IPS-20b (cell line): Measurements from ENCODE around the gene GLB1L.

Source experiments
- H3K27ac ChIP-seq: one replicate; pipeline ENCODE4 v1.5.1; 2013; ENCODE audit warnings: low read length
- H3K27me3 ChIP-seq: 2 replicates; pipeline ENCODE4 v1.6.1; 2013; ENCODE audit warnings: mild to moderate bottlenecking, low read length, inconsistent platforms; ENCODE audit not compliant: insufficient read depth
- H3K36me3 ChIP-seq: 2 replicates; pipeline ENCODE4 v1.6.1; 2013; ENCODE audit warnings: low read depth, mild to moderate bottlenecking, inconsistent platforms, low read length, moderate library complexity; ENCODE audit not compliant: insufficient read depth
- H3K4me1 ChIP-seq: 2 replicates; pipeline ENCODE4 v1.6.1; 2013; ENCODE audit warnings: mild to moderate bottlenecking, control low read depth, inconsistent platforms, low read length, moderate library complexity; ENCODE audit not compliant: insufficient read depth
- H3K4me3 ChIP-seq: 2 replicates; pipeline ENCODE4 v1.5.1; 2013; ENCODE audit warnings: mild to moderate bottlenecking, low read length, inconsistent platforms
- H3K9ac ChIP-seq: 2 replicates; pipeline ENCODE4 v1.6.1; 2013; ENCODE audit warnings: low read depth, mild to moderate bottlenecking, inconsistent platforms, low read length, moderate library complexity
- H3K9me3 ChIP-seq: 2 replicates; pipeline ENCODE4 v1.6.1; 2013; ENCODE audit warnings: mild to moderate bottlenecking, low read depth, low read length, inconsistent platforms; ENCODE audit not compliant: insufficient read depth

Gene GLB1L

GRCh38 chr2:219229305-219230058, 15.8 kb downstream of the GLB1L start, which contains the start of the genes ANKZF1 and ATG9A:
Gene ANKZF1 (plus strand): TSS chr2:219229806. CDS start chr2:219230258, 452 bp downstream.
Gene ATG9A (minus strand): TSS chr2:219229636. CDS start chr2:219228024, 1,612 bp downstream.
- peak within 1 kb of the TSS; percentile 91 for H3K9ac ChIP-seq
- H3K4me3 ChIP-seq = peak within 1 kb of the TSS; percentile 97
- H3K27ac ChIP-seq = peak within 1 kb of the TSS; percentile 74
- peaks cover 44% of the 10 kb centered on the region for H3K36me3 ChIP-seq
- peaks cover 6% of the 10 kb centered on the region; the same call in 1 of the 2 replicates for H3K4me1 ChIP-seq
- no peaks in the 10 kb centered on the region for H3K27me3 ChIP-seq
- H3K9me3 ChIP-seq = no peaks in the 10 kb centered on the region

- H3K4me3 ChIP-seq = peak overlapping the region; percentile 97
- no peak overlapping the region for H3K27ac ChIP-seq
- H3K9me3 ChIP-seq = no peaks in the 10 kb centered on the region
- H3K36me3 ChIP-seq = peaks cover 44% of the 10 kb centered on the region
- H3K4me1 ChIP-seq = peaks cover 6% of the 10 kb centered on the region; the same call in 1 of the 2 replicates
- H3K9ac ChIP-seq = peak overlapping the region; percentile 90
- no peaks in the 10 kb centered on the region for H3K27me3 ChIP-seq
These were observed 16.3 kb downstream of the GLB1L start for GRCh38 chr2:219228911-219229304.

GRCh38 chr2:219228041-219228910, 17.0 kb downstream of the GLB1L start:
- peak overlapping the region; percentile 97 for H3K4me3 ChIP-seq
- no peak overlapping the region for H3K27ac ChIP-seq
- peaks cover 44% of the 10 kb centered on the region for H3K36me3 ChIP-seq
- H3K9ac ChIP-seq = peak overlapping the region; percentile 90
- H3K9me3 ChIP-seq = no peaks in the 10 kb centered on the region
- H3K27me3 ChIP-seq = no peaks in the 10 kb centered on the region
- peaks cover 6% of the 10 kb centered on the region; the same call in 1 of the 2 replicates for H3K4me1 ChIP-seq

GRCh38 chr2:219225350-219225749, 19.9 kb downstream of the GLB1L start:
- Histone ChIP-seq H3K36me3 (peaks cover 46% of the 10 kb centered on the region), H3K9ac (no peak overlapping the region), H3K27ac (no peak overlapping the region), H3K4me1 (peaks cover 6% of the 10 kb centered on the region; the same call in 1 of the 2 replicates), H3K9me3 (no peaks in the 10 kb centered on the region), H3K4me3 (no peak overlapping the region), H3K27me3 (no peaks in the 10 kb centered on the region)

- Histone ChIP-seq H3K27me3 (no peaks in the 10 kb centered on the region), H3K36me3 (peaks cover 46% of the 10 kb centered on the region), H3K4me3 (no peak overlapping the region)
These were observed 21.2 kb downstream of the GLB1L start for GRCh38 chr2:219223831-219224610.

GRCh38 chr2:219221957-219222518, 23.2 kb downstream of the GLB1L start:
- Histone ChIP-seq H3K27ac (no peak overlapping the region), H3K27me3 (no peaks in the 10 kb centered on the region), H3K4me3 (no peak overlapping the region), H3K4me1 (peaks cover 3% of the 10 kb centered on the region; the same call in 1 of the 2 replicates), H3K9me3 (no peaks in the 10 kb centered on the region), H3K9ac (no peak overlapping the region), H3K36me3 (peaks cover 46% of the 10 kb centered on the region)

More at GRCh38 chr2:219223831-219224610, 21.2 kb downstream of the GLB1L start:
- Histone ChIP-seq H3K9me3 (no peaks in the 10 kb centered on the region), H3K4me1 (peaks cover 8% of the 10 kb centered on the region; the same call in 1 of the 2 replicates), H3K27ac (no peak overlapping the region), H3K9ac (no peak overlapping the region)

GRCh38 chr2:219220652-219221402, 24.4 kb downstream of the GLB1L start:
- Histone ChIP-seq H3K4me3 (no peak overlapping the region), H3K9ac (no peak overlapping the region), H3K4me1 (peaks cover 3% of the 10 kb centered on the region; the same call in 1 of the 2 replicates), H3K9me3 (no peaks in the 10 kb centered on the region), H3K27me3 (no peaks in the 10 kb centered on the region), H3K36me3 (peaks cover 46% of the 10 kb centered on the region), H3K27ac (no peak overlapping the region)

GRCh38 chr2:219219784-219220532, 25.3 kb downstream of the GLB1L start:
- peaks cover 45% of the 10 kb centered on the region for H3K36me3 ChIP-seq

GRCh38 chr2:219218732-219219701, 26.2 kb downstream of the GLB1L start, which contains the start of gene ABCB6:
Gene ABCB6 (minus strand): TSS chr2:219218958. CDS start chr2:219218673, 285 bp downstream.
- peak within 1 kb of the TSS; percentile 87; the same call in 1 of the 2 replicates for H3K9ac ChIP-seq
- H3K9me3 ChIP-seq = no peaks in the 10 kb centered on the region
- H3K36me3 ChIP-seq = peaks cover 45% of the 10 kb centered on the region
- H3K4me3 ChIP-seq = peak within 1 kb of the TSS; percentile 81
- no peaks in the 10 kb centered on the region for H3K27me3 ChIP-seq
- peak within 1 kb of the TSS; percentile 48 for H3K27ac ChIP-seq
- peaks cover 3% of the 10 kb centered on the region; the same call in 1 of the 2 replicates for H3K4me1 ChIP-seq

More at GRCh38 chr2:219219784-219220532, 25.3 kb downstream of the GLB1L start:
- Histone ChIP-seq H3K9me3 (no peaks in the 10 kb centered on the region), H3K27me3 (no peaks in the 10 kb centered on the region), H3K27ac (no peak overlapping the region), H3K4me3 (peak overlapping the region; percentile 81; the same call in 1 of the 2 replicates), H3K4me1 (peaks cover 3% of the 10 kb centered on the region; the same call in 1 of the 2 replicates), H3K9ac (peak overlapping the region; percentile 87; the same call in 1 of the 2 replicates)
